Suppressor macrophage (primary cell): Measurements from ENCODE around the gene DCLK3.

Source experiments
- DNase-seq, 4 experiments: peaks; one replicate each; pipeline ENCODE4 v3.0.0-alpha.2; 2020 to 2022

The DCLK3 gene

DNA sequence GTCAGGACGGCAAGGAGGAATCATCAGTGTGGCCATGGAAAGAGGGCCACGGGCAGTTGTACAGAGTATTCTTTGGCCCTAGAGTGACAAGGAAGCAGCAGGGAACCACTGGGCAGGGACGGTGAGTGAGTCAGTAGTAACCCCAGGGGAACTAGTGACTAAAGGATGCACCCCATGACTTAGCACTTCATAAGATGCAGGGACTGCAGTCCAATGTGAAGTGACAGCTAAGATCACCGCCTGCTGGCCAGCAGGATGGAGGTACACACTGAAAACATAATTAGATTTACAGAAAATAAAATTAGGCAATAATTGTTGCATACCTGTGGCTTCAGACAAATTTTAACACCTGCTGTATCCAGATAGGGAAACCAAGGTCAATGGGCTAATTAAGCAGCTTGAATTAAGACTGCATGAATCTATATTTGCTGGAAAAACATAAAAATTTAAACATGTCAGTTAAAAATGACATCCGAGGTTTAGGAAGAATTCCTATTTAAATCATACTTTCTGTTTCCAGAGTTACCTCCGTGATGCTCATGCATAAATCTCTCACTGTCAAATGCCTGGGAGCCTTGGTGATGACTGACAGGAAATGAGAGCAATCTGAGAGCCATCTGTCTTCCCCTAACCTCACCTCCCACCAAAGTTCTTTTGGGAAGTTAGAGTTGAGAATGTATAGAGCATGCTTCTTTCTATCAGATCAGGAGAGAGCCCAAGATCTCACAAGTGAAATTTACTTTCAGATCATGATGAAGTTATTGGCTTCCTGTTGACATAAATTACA is 56.5 kb downstream of the DCLK3 start:
- DNase-seq = peak; percentile 61 to 82 (median 74)

DNA sequence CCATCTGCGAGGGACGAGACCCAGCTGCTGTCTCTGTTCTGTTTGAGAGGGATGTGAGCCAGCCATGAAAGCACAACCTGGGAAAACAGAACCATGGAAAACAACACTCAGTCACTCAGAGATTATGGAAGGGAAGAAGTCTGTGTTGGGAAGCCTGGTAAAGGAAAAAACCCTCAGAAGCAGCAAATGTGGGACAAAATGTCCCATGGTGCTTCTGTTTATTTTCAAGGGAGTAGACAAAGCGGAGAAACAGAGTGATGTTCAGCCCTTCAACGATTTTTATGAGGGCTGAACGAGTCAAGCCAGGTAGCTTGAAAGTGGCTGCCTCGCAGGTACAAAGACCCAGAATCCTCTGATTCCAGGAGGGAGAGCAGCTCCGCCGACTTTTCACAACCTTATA is 59.3 kb downstream of the DCLK3 start:
- DNase-seq = no peak

DNA sequence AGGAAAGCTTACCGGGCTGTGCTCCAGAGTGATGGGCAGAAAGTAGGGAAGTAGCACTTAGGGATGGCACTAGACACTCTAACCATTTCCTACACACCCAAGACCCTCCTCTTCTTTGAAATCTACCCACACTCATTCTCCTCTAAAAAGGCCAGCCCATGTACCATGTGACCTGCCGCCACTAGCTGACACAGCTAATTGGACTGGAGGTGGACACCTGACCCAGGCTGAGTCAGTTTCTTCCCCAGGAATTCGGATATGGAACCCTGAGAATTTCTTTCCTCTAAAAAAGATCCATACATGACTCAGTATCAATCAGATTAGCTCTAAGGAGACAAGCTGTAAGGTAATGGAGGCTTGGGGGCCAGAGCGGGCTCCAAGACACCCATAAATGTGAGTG is 60.1 kb downstream of the DCLK3 start:
- DNase-seq = no peak

DNA sequence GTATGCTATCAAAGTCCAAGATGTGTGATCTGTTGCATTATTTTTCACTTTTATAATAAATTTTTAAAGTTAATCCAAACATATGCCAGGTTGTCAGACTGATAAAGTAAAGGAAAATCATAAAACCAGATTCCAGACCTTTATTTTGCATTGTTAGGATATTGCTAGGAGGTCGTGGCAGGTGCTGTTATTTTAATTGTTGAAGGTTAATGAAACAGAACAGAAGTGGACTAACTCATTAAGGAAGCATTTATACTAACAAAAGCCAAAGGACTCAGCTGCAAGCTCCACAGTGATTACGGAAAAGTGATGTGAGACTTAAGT is 63.1 kb downstream of the DCLK3 start:
- no peak for DNase-seq

DNA sequence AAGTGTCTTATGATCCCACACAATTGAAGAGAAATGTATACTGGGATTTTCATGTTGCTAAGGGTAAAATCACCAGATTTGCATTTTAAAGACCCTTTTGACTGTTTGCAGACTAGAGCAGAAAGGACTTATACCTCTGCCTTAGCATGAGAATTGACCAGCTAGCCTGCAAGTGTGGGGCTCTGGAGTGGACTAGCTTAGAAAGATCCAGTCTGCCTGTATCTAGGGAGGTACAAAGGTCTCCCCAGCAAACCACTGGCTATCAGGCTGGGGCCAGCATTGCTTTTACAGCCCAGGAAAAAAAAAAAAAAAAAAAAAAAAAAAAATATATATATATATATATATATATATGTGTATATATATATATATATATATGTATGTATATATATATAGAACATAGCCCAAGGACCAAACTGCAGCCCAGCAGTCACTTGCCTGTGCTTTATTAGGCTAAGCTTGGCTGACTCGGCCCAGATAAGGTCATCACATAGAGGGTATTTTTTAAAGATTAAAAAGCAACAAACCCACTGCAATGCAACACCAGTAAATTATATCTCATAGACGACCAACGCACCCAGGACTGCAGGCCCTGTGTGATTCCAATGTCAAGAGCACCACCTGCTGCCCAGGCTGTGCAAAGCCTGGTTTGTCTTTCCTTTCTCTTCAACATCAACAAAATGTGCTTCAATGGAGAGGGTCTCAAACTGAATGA is 63.7 kb downstream of the DCLK3 start:
- DNase-seq = peak; percentile 61 to 73 (median 70)

DNA sequence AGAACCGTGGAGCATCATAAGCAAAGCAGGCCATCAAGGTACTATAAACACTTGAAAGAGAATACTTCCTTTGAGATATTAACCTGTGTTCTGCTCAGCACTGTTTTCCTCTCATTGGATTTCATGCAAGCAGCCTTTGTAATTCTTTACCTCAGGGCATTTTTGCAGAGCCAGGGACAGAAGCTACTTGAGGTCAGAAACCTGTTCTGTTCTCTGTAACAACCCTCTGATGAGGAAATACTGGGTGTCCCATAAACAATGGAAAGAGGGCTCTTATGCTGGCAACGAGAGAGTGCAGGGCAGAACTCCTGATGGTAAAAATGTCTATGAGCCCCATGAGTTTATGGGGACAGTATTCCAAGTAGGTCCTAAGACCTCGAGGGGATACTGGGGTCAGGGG is 66.0 kb downstream of the DCLK3 start:
- no peak for DNase-seq

DNA sequence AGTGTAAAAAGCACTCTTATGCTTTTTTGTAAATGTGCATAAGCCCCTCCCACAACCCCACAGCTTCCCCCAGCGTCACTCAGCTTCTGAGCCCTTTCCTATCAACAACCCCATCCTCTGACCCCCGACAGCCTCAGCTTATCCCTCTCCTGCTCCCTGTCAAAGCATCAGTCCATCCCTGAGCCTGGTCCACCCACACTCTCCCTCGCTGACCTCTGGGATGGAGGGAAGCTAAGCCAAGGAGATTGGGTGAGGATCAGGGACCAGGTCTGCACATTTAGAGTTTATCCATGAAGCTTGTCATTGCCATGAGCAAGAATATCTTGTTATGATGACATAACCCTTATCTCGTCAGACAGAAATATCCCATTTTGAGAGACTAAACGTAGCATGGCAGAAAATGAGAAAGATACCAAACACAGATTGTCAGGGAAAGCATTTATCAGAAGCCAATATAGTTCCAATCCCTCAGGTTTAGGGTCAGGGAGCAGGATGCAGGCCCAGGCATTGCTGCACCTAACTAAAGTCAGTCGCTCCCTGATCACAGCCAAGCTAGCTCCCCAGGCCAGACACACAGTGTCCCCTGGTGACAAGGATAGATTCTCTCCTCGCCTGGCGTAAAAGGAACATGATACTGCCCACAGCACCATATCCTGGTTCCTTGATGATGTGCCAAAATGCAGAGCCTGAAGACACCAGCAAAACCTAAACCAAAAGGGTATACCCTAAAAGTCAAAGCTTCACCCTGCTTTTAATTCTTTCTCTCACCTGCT is 66.9 kb downstream of the DCLK3 start:
- no peak for DNase-seq

DNA sequence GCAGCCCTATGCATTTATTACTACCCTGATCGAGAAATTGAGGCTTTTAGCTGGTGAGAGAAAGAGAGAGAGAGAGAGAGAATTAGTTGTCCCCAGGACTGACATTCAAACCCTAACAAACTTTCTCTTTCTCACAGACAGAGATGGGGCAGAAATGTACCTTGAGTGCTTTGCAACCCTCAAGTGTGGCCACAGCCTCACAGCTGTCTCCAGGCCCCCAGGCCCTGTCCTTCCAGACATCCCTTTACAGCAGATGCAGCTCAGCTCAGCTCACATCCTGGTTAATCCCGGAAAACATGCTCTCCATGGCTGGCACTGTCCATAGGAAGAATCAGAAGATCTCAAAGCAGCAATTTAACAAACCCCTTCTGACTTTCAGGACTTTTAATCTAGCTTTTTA is 67.6 kb downstream of the DCLK3 start:
- no peak for DNase-seq

DNA sequence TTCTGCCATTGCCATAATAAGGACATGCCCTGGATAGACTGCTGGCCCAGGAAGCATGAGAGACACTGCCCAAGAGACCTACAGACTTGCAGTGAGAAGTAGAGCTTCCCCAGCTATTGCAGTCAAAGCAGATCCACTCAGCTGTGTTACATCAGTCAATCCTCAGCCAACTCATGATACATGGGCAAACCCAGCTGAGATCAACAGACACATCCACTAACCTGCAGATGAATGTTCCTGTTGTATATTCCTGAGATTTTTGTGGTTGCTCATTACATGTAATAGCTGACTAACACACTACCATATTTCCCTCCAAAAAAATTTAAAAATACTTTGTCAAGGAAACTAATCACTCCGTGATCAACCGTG is 68.6 kb downstream of the DCLK3 start:
- no peak for DNase-seq

DNA sequence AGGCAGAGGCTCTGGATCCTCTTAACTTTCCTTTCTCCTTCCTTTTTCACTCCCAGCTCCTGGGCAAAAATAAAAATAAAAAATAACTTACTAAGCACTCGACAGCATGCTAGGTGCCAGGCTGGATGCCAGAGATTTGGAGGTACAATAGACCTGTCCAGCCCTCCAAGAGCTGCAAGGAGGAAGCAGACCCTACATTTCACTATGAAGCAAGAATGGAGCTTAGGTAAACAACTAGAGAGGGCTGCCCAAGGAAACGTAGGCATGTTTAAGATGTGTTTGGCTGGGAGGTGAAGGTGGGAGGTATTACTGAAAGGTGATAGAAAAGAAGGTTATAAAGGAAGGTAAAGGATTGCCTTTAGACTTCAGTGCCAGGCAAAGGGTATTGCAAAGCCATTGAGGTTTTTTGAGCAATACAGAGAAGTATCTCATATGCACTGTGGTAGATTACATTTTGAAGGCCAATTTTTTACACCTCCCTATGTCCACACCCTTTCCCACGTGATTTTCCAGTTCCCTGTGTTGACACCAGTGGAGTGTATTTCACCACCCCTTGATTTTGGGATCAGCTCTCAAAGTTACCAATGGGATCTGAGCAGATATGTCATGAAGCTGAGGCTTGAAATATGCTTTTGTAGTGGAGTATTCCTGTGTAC is 69.1 kb downstream of the DCLK3 start:
- no peak for DNase-seq

DNA sequence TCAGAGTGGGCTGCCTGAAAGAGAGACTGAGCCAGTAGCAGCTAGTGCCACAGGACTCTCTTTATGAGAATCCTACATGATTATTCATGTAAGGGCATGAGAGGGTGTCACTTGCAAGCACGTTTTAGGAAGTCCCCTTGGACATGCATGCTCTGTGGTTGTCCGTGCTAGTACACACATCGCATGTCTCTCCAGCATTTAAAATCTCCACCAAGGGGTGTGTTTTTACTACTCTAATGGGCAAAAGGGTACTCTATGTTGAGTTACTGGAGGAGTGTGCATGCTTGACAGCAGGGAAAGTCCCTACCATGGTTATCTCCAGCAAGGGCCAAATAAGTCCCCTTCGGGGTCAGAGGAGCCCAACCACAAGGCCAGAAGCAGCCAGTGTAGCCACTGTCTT is 70.7 kb downstream of the DCLK3 start:
- DNase-seq = no peak

DNA sequence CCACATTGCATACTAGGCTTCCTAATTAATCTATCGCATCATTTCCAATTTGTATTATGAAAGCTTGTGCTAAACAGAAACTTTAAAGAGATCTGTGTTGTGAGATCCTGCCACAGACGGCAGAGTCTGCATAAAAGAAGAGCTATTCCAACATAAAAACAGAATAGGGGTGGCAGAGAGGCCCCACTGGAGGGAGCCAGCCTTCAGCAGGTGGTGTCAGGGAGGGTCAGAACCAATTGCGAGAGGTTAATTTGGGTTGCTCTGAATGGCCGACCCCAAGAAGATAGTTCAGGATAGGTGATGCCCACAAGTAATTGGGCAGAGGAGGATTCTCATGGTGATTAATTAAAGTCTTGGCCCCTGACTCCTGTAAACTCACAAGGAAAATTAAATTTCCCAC is 74.8 kb downstream of the DCLK3 start:
- DNase-seq = no peak

DNA sequence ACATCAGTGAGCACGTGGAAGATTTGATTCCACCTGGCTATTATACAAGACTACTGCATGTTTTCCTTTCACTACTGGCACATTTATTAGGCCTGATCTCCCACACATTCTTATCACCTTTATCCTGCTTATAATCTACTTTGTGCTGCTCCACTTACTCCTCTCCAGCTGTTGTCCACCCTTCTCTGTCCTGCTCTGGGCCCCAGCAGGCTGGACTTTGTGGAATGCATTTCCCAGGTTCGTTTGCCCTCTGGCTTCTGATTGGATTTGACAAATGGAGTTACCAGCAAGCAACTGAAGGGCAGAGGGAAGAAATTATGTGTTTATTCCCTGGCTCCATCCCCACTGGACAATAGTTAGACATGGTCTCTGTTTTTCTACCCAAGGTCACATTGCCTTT is 75.5 kb downstream of the DCLK3 start:
- no peak for DNase-seq

DNA sequence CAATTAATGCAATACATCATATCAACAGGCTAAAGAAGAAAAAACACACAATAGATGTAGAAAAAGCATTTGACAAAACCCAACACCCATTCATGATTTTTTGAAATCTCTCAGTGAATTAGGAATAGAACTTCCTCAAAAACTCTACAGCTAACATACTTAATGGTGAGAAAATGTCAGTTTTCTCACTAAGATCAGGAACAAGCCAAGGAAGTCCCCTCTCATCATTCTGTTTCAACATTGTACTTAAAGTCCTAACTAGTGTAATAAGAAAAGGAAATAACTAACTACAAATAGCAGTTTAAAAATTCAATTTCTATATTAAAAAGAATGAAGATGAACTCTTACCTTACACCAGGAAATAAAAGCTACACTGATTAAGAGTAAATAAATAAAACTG is 77.8 kb downstream of the DCLK3 start:
- DNase-seq = peak in 2 of 4 experiments; percentile 8 to 25

DNA sequence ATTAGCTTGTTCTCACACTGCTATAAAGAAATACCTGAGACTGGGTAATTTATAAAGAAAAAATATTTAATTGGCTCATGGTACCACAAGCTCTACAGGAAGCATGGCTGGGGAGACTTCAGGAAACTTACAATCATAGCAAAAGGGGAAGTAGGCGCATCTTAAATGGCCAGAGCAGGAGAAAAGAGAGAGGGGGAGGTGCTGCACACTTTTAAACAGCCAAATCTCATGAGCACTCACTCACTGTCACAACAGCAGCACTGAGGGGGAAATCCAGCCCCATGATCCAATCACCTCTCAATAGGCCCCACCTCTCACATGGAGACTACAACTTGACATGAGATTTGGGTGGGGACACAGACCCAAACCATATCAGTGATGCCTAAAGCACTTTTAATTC is 82.5 kb downstream of the DCLK3 start:
- no peak for DNase-seq

DNA sequence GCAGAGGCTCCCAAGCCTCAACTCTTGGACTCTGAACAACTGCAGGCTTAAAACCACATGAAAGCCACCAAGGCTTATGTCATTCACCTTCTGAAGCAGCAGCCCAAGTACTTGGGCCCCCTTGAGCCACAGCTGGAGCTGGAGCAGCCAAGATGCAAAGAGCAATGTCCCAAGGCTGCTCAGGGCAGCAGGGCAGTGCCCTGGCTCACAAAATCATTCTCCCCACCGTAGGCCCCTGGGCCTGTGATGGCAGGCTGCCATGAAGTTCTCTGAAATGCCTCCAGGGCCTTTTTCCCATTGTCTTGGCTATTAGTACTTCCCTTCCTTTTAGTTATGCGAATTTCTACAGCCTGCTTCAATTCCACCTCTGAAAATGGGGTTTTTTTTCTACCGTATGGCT is 83.4 kb downstream of the DCLK3 start:
- DNase-seq = no peak

DNA sequence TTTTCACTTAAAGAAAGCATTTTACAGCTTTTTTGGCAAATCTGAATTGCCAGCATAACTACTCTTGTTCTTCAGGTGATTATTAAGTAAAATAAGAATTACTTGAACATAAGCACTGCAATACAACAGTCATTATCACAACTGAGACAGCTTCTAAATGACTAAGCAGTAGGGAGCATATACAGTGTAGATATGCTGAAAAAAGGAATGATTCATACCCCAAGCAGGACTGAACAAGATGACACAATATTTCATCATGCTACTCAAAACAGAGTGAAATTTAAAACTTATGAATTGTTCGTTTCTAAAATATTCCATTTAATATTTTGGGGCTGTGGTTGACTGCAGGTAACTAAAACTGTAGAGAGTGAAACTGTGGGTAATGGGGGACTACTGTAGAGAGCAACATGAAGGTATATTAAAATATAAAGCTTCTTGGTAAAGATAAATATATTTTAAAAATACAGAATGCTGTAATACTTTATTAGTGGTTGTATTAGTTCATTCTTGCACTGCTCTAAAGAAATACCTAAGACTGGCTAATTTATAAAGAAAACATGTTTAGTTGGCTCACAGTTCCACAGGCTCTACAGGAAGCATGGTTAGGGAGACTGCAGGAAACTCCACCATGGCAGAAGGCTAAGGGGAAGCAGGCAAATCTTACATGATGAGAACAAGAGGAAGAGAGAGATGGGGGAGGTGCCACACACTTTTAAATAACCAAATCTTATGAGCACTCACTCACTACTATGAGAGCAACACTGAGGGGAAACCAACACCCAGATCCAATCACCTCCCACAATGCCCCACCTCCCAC is 84.8 kb downstream of the DCLK3 start:
- DNase-seq = peak in 3 of 4 experiments; percentile 24 to 29 (median 25)

DNA sequence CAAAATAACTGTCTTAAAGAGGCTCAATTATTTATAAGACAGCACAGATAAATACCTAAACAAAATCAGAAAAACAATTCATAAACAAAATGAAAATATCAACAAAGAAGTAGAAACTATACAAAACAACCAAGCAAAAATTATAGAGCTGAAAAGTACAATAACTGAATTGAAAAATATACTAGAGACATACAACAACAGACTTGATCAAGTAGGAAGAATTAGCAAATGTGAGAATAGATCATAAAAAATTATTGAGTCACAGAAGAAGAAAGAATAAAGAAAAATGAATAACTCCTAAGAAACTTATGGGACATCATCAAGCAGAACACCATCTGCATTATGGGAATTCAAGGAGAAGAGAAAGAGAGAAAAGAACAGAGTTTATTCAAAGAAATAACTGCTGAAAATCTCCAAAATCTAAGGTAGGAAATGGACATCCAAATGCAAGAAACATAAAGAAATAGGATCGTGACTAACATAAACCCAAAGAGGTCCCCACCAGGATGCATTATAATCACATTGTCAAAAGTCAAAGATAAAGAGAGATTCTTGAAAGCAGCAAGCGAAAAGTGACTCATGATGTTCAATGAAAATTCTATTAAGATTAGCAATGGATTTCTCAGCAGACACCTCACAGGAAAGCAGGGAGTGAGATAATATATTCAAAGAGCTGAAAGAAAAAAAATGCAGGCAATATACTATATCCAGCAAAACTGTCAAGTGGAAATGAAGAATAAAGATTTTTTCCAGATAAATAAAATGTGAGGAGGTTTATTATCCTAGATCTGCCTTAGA is 85.9 kb downstream of the DCLK3 start:
- DNase-seq = no peak

DNA sequence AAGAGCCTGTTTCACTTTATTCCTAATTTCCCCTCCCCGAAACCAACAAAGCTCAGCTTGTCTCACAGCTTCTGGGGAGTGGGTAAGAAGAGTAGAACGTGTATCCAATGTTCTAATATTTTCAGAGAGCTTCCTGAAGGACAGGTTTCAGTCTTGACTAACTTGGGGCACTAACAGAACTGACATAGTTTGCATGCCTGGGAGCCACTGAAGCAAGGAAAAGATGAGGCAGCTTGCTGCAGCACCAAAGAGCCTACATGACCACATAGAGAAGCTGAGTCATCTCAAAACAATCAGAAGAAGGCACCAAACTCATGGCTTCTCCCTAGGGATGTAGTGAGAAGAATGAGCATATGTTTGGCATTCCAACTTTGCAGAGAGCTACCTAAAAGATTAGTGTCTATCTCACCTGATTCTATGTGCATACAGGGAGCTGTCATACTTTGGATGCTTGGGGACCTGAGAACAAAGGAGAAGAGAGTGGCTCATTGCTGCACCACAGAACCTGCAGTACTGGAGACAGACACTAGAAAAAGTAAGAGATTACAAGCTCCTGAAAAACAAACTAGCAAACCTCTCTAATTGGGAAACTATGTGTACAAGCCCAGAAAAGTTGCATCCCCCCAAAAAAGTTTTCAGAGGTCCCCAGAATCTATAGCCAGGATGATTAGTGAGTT is 86.9 kb downstream of the DCLK3 start:
- DNase-seq = no peak

DNA sequence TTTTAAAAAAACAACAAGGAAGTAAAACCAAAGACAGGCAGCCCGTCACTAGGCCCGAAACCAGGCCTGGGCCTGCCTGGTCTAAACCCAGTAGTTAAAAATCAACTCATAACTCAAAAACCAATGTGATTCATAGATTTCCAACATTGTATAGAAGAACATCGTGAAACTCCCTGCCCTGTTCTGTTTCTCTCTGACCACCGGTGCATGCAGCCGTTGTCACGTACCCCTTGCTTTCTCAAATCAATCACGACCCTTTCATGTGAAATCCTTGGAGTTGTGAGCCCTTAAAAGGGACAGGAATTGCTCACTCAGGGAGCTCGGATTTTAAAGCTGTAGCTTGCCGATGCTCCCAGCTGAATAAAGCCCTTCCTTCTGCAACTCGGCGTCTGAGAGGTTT is 89.5 kb downstream of the DCLK3 start:
- no peak for DNase-seq

DNA sequence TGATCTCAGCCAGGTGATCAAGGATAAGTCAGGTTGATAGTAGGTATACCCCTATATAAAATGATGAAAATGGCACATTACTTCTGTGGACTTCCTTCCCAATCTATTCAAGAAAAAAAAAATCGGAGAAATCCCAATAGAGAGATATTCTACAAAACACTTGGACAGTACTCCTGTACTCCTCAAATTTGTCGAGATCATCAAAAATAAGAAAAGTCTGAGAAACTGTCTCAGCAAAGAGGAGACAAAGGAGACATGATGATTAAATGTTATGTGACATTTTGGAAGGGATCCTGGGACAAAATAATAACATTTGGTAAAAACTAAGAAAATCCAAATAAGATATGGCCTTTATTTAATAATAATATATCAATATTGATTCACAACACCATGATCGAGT is 94.6 kb downstream of the DCLK3 start:
- no peak for DNase-seq
